Ovary (tissue), 9 donors: ENCODE measurements around the gene ATAD2B. TPM values are rescaled to one million over a fixed set of nuclear protein-coding genes. Genes with fewer than 3 reads are reported as not detected.

Experiments used
- DNase-seq, 5 donors: peaks; one replicate each; pipeline ENCODE4 v3.0.0-alpha.2; 2019 to 2020
- H3K27ac ChIP-seq, 2 donors: fragments of 200-600 bp; one replicate each; pipeline versions ENCODE4 v1.5.1 to v1.8.0; 2019 to 2022
- H3K27me3 ChIP-seq: fragments of 200-600 bp; one replicate; pipeline ENCODE4 v1.8.0; 2022
- H3K36me3 ChIP-seq: fragments of 200-600 bp; sonication (generic); one replicate; pipeline ENCODE4 v1.5.1; 2019
- H3K4me1 ChIP-seq: one replicate; pipeline ENCODE4 v1.8.1; 2013; ENCODE audit warnings: mild to moderate bottlenecking, moderate library complexity; ENCODE audit not compliant: insufficient read depth
- H3K4me3 ChIP-seq: fragments of 200-600 bp; sonication (generic); one replicate; pipeline ENCODE4 v1.5.1; 2017
- H3K9me3 ChIP-seq, 2 donors: fragments of 200-600 bp in 1 of 2; sonication (generic) in 1 of 2; one replicate each; pipeline versions ENCODE4 v1.5.1 to v1.8.1; 2013 to 2019; ENCODE audit warnings: mild to moderate bottlenecking in 1 of 2, moderate library complexity in 1 of 2
- CTCF ChIP-seq, 3 donors: fragments of 450-650 bp in 2 of 3; fragments of 200-600 bp in 1 of 3; IDR thresholded peaks; one replicate each; pipeline versions ENCODE4 v1.5.1 to v1.8.0; 2016 to 2022; ENCODE audit warnings: antibody characterized with exemption in 3 of 3, mild to moderate bottlenecking in 1 of 3
- EP300 ChIP-seq: sonication (generic); formaldehyde crosslinking; IDR thresholded peaks from one replicate; pipeline ENCODE4 v1.6.1; 2017; ENCODE audit warnings: antibody characterized with exemption
- POLR2A ChIP-seq: fragments of 450-650 bp; IDR thresholded peaks from one replicate; pipeline ENCODE4 v1.6.1; 2017; ENCODE audit warnings: antibody characterized with exemption, mild to moderate bottlenecking, moderate library complexity
- WGBS, 3 donors: extraction: QIAGEN DNeasy Blood & Tissue Kit in 1 of 3; methylation state at CpG; one replicate each; pipeline versions ENCODE4 v1.1.5 to v1.1.7; 2013 to 2017; 5-methylcytosine and 5-hydroxymethylcytosine counted together
- intact Hi-C, 4 donors: fragments of 100-400 bp; cut with DNase I; formaldehyde crosslinking; loops; one replicate each; pipeline versions ENCODE4 v1.11.0 to v1.15.1; 2022 to 2023
- polyA plus RNA-seq, 2 donors: library from polyadenylated mRNA; stranded (reverse); fragments of 200-250 nt in 1 of 2; fragments of 350-450 nt in 1 of 2; fragmentation: Illumina TruSeq in 1 of 2; extraction: RNeasy Lipid Tissue Mini Kit (QIAGEN cat#74804) in 1 of 2; gene quantifications; one replicate each; pipeline ENCODE4 v1.2.3, GENCODE V29; 2013 to 2014
- total RNA-seq, 7 donors: library from RNA; depleted of rRNA in 2 of 7; stranded (reverse); fragments of >200 nt in 2 of 7; fragmentation: NEBNext Ultra II Directional in 3 of 7; extraction: Animal tissue kit (Norgen Biotek cat#: 25700) in 3 of 7; gene quantifications; one replicate each; pipeline versions ENCODE4 v1.1.0 to v1.2.4, GENCODE V29; 2016 to 2023
- donor health status: DM: no; HTN: no; CAD: no; lungs with moderate emphysema.
- donor health status: DM: no; HTN: no; CAD: no.
- donor health status: Bipolar disorder and iron deficiency.
- donor health status: DM: yes; HTN: yes; CAD: no.
- donor health status: DM: no; HTN: no; CAD: no.
- donor health status: DM: yes; HTN: yes; CAD: no.

ATAD2B gene
- total and polyA plus RNA-seq, 9 donors, result 4.5 to 29.6 (median 19.8) TPM

GRCh38 chr2:23754970-23755369 is 172.0 kb downstream of the ATAD2B start:
- no peaks in the 10 kb centered on the region for H3K27me3 ChIP-seq
- no peak for DNase-seq
- TF ChIP-seq POLR2A, result no peak
- no peak for TF ChIP-seq CTCF (IDR thresholded peaks at IDR 0.05)
- TF ChIP-seq EP300, result no peak
- H3K4me3 ChIP-seq, result no peak overlapping the region
- H3K4me1 ChIP-seq, result no peaks in the 10 kb centered on the region
- H3K36me3 ChIP-seq, result no peaks in the 10 kb centered on the region
- intact Hi-C loops, result no loop called here
- H3K9me3 ChIP-seq, result no peaks in the 10 kb centered on the region
- no peak overlapping the region for H3K27ac ChIP-seq

- intact Hi-C loops, result no loop called here
- H3K4me1 ChIP-seq, result no peaks in the 10 kb centered on the region
- no peaks in the 10 kb centered on the region for H3K27me3 ChIP-seq
- TF ChIP-seq POLR2A (no peak), EP300 (no peak)
- no peak overlapping the region for H3K27ac ChIP-seq
- 89 to 91% (median 90%) methylated on average over 4 of the region's 4 CpGs for WGBS, 3 donors
- H3K36me3 ChIP-seq, result no peaks in the 10 kb centered on the region
- H3K4me3 ChIP-seq, result no peak overlapping the region
- no peaks in the 10 kb centered on the region for H3K9me3 ChIP-seq
- no peak for DNase-seq
Measured at GRCh38 chr2:23753291-23754010, 173.5 kb downstream of the ATAD2B start.

- Histone ChIP-seq H3K27me3 (no peaks in the 10 kb centered on the region), H3K9me3 (no peaks in the 10 kb centered on the region), H3K36me3 (no peaks in the 10 kb centered on the region), H3K4me1 (no peaks in the 10 kb centered on the region), H3K27ac (no peak overlapping the region), H3K4me3 (no peak overlapping the region)
- DNase-seq, result no peak
- TF ChIP-seq CTCF (IDR thresholded peaks at IDR 0.05), result no peak
- no peak for TF ChIP-seq EP300
- TF ChIP-seq POLR2A, result no peak
- intact Hi-C loops, result no loop called here
- 80 to 96% (median 89%) methylated on average over 2 of the region's 2 CpGs for WGBS, 3 donors
Measured at GRCh38 chr2:23751747-23752265, 175.1 kb downstream of the ATAD2B start.

- no peak overlapping the region for H3K27ac ChIP-seq
- no peaks in the 10 kb centered on the region for H3K4me1 ChIP-seq
- no peaks in the 10 kb centered on the region for H3K36me3 ChIP-seq
- H3K4me3 ChIP-seq, result no peak overlapping the region
- no peaks in the 10 kb centered on the region for H3K9me3 ChIP-seq
- DNase-seq, result no peak
- intact Hi-C loops, result no loop called here
- TF ChIP-seq CTCF (IDR thresholded peaks at IDR 0.05) (no peak), EP300 (no peak), POLR2A (no peak)
- H3K27me3 ChIP-seq, result no peaks in the 10 kb centered on the region
- 59 to 68% (median 64%) methylated on average over 2 of the region's 2 CpGs for WGBS, 3 donors
Measured at GRCh38 chr2:23746141-23746863, 180.6 kb downstream of the ATAD2B start.

- H3K36me3 ChIP-seq, result no peaks in the 10 kb centered on the region
- no peak for DNase-seq
- no peaks in the 10 kb centered on the region for H3K9me3 ChIP-seq
- TF ChIP-seq CTCF (IDR thresholded peaks at IDR 0.05), result no peak
- no peak for TF ChIP-seq POLR2A
- no peak for TF ChIP-seq EP300
- no peaks in the 10 kb centered on the region for H3K4me1 ChIP-seq
- H3K27me3 ChIP-seq, result no peaks in the 10 kb centered on the region
- intact Hi-C loops, result no loop called here
- no peak overlapping the region for H3K27ac ChIP-seq
- no peak overlapping the region for H3K4me3 ChIP-seq
Measured at GRCh38 chr2:23745726-23746105, 181.2 kb downstream of the ATAD2B start.
